ENCODE results near the gene SLC25A48.

- TF ChIP-seq POLR2AphosphoS5 (IDR thresholded peaks at IDR 0.05; ENCODE audit: borderline replicate concordance, low read depth, low read length) (no peak), EZH2 (IDR thresholded peaks at IDR 0.05) (no peak), FOXP2 (optimal IDR thresholded peaks at IDR 0.05; ENCODE audit: control extremely low read depth, extremely low read length, insufficient read depth) (no peak)
Observed at GRCh38 chr5:135814316-135814715, 20.1 kb upstream of the SLC25A48 start.
